ENCODE data around the gene IQSEC3.

The IQSEC3 gene

GRCh38 chr12:220946-221550 lies 154.5 kb downstream of the IQSEC3 start:
- peaks cover 10% of the 10 kb centered on the region for H3K4me1 ChIP-seq (ENCODE audit: control insufficient read depth, insufficient read depth, low read length)
- no peak overlapping the region for H3K4me3 ChIP-seq (ENCODE audit: insufficient read depth, low read depth, low read length)
- H3K9me3 ChIP-seq (ENCODE audit: control insufficient read depth, low read length): no peaks in the 10 kb centered on the region
- H3K36me3 ChIP-seq (ENCODE audit: control insufficient read depth, insufficient read depth, low read length): no peaks in the 10 kb centered on the region
- H3K27me3 ChIP-seq (ENCODE audit: control insufficient read depth, insufficient read depth, low read length, poor library complexity, severe bottlenecking): no peaks in the 10 kb centered on the region
- WGBS, 2 experiments: 90 to 91% methylated on average over 19 of the region's 19 CpGs
- no peak overlapping the region for H3K27ac ChIP-seq (ENCODE audit: insufficient read depth, low read depth, low read length, poor library complexity, severe bottlenecking)

- Histone ChIP-seq H3K9me3 (ENCODE audit: control insufficient read depth, low read length) (no peaks in the 10 kb centered on the region), H3K36me3 (ENCODE audit: control insufficient read depth, insufficient read depth, low read length) (no peaks in the 10 kb centered on the region), H3K27ac (ENCODE audit: insufficient read depth, low read depth, low read length, poor library complexity, severe bottlenecking) (no peak overlapping the region), H3K4me1 (ENCODE audit: control insufficient read depth, insufficient read depth, low read length) (peaks cover 10% of the 10 kb centered on the region), H3K27me3 (ENCODE audit: control insufficient read depth, insufficient read depth, low read length, poor library complexity, severe bottlenecking) (no peaks in the 10 kb centered on the region), H3K4me3 (ENCODE audit: insufficient read depth, low read depth, low read length) (no peak overlapping the region)
- WGBS, 2 experiments: 80 to 90% methylated on average over 6 of the region's 6 CpGs
Measured at GRCh38 chr12:221736-222135, 155.2 kb downstream of the IQSEC3 start.

DNA sequence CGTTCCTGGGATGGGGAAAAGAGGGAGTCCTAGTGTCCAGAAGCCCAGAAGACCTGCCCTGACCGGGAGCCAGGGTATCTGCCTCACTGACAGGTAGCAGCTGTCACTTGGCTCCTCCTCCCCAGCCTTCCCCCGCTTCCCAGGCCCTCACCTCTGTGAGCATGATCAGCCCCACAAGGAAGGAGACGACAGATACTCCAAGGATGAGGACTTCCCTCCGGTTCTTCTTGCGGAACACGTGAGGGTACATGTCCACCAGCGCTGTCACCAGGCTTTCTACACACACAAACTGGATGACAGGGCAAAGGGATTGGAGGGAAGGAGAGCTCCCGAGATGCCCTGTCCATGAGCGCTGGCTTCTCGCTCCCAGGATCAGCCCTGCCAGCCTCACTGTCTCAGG lies 157.3 kb downstream of the IQSEC3 start:
- H3K36me3 ChIP-seq (ENCODE audit: control insufficient read depth, insufficient read depth, low read length): no peaks in the 10 kb centered on the region
- no peak overlapping the region for H3K27ac ChIP-seq (ENCODE audit: insufficient read depth, low read depth, low read length, poor library complexity, severe bottlenecking)
- H3K4me3 ChIP-seq (ENCODE audit: insufficient read depth, low read depth, low read length): no peak overlapping the region
- H3K27me3 ChIP-seq (ENCODE audit: control insufficient read depth, insufficient read depth, low read length, poor library complexity, severe bottlenecking): peaks cover 9% of the 10 kb centered on the region
- WGBS, 2 experiments: 87 to 88% methylated on average over 11 of the region's 11 CpGs
- H3K9me3 ChIP-seq (ENCODE audit: control insufficient read depth, low read length): no peaks in the 10 kb centered on the region
- H3K4me1 ChIP-seq (ENCODE audit: control insufficient read depth, insufficient read depth, low read length): peaks cover 10% of the 10 kb centered on the region

DNA sequence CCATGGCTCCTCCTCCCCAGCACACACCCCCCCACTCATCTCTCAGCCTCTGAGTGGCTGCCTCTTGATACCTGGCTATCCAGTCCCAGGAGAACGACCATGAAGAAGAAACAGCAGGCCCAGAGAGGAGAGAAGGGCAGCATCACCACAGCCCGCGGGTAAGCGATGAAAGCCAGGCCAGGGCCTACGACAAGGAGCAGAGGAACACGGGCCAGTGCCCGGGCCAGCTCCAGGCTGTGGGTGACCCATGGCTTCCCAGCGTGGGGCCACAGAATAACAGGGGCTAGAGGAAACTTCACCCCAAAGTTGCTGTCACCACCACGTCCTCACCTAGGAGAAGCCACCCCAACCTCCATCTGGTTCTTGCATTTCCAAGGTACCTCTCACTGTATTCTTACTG lies 157.8 kb downstream of the IQSEC3 start:
- WGBS, 2 experiments: 93% methylated on average over 9 of the region's 9 CpGs

DNA sequence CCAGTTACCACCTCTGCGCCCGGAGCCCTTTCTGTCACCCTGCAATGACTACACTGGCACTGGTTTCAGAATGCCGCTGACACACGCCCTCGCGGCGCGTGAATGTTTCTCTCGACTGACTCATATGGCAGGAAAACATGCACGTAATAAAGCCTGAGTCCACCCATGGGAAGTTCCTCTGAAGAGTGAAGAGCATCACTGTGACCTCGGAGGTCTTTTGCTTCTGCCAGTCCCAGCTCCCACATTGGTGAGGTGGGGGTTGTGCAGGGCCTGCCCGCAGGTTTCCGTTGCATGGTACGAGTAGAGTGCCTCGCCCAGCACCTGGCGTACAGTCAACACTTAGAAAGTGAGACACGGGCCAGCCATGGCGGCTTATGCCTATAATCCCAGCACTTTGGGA lies 158.4 kb downstream of the IQSEC3 start:
- Histone ChIP-seq H3K9me3 (ENCODE audit: control insufficient read depth, low read length) (no peaks in the 10 kb centered on the region), H3K4me1 (ENCODE audit: control insufficient read depth, insufficient read depth, low read length) (peaks cover 10% of the 10 kb centered on the region), H3K27me3 (ENCODE audit: control insufficient read depth, insufficient read depth, low read length, poor library complexity, severe bottlenecking) (peaks cover 15% of the 10 kb centered on the region), H3K4me3 (ENCODE audit: insufficient read depth, low read depth, low read length) (no peak overlapping the region), H3K27ac (ENCODE audit: insufficient read depth, low read depth, low read length, poor library complexity, severe bottlenecking) (no peak overlapping the region), H3K36me3 (ENCODE audit: control insufficient read depth, insufficient read depth, low read length) (no peaks in the 10 kb centered on the region)
- WGBS, 2 experiments: 91 to 93% methylated on average over 18 of the region's 18 CpGs

More for the DNA sequence above, 157.8 kb downstream of the IQSEC3 start:
- Histone ChIP-seq H3K27me3 (ENCODE audit: control insufficient read depth, insufficient read depth, low read length, poor library complexity, severe bottlenecking) (peaks cover 14% of the 10 kb centered on the region), H3K36me3 (ENCODE audit: control insufficient read depth, insufficient read depth, low read length) (no peaks in the 10 kb centered on the region), H3K27ac (ENCODE audit: insufficient read depth, low read depth, low read length, poor library complexity, severe bottlenecking) (no peak overlapping the region), H3K4me1 (ENCODE audit: control insufficient read depth, insufficient read depth, low read length) (peaks cover 10% of the 10 kb centered on the region), H3K9me3 (ENCODE audit: control insufficient read depth, low read length) (no peaks in the 10 kb centered on the region), H3K4me3 (ENCODE audit: insufficient read depth, low read depth, low read length) (no peak overlapping the region)

- Histone ChIP-seq H3K9me3 (ENCODE audit: control insufficient read depth, low read length) (no peaks in the 10 kb centered on the region), H3K27ac (ENCODE audit: insufficient read depth, low read depth, low read length, poor library complexity, severe bottlenecking) (no peak overlapping the region), H3K27me3 (ENCODE audit: control insufficient read depth, insufficient read depth, low read length, poor library complexity, severe bottlenecking) (peaks cover 15% of the 10 kb centered on the region), H3K4me1 (ENCODE audit: control insufficient read depth, insufficient read depth, low read length) (peaks cover 14% of the 10 kb centered on the region), H3K36me3 (ENCODE audit: control insufficient read depth, insufficient read depth, low read length) (no peaks in the 10 kb centered on the region), H3K4me3 (ENCODE audit: insufficient read depth, low read depth, low read length) (no peak overlapping the region)
- WGBS, 2 experiments: 85 to 87% methylated on average over 14 of the region's 14 CpGs
Measured at GRCh38 chr12:226401-226800, 159.8 kb downstream of the IQSEC3 start.

- no peaks in the 10 kb centered on the region for H3K9me3 ChIP-seq (ENCODE audit: control insufficient read depth, low read length)
- H3K36me3 ChIP-seq (ENCODE audit: control insufficient read depth, insufficient read depth, low read length): no peaks in the 10 kb centered on the region
- H3K27ac ChIP-seq (ENCODE audit: insufficient read depth, low read depth, low read length, poor library complexity, severe bottlenecking): no peak overlapping the region
- H3K27me3 ChIP-seq (ENCODE audit: control insufficient read depth, insufficient read depth, low read length, poor library complexity, severe bottlenecking): peaks cover 15% of the 10 kb centered on the region
- 91 to 95% methylated on average over 6 to 7 of the region's 7 CpGs for WGBS, 2 experiments
- no peak overlapping the region for H3K4me3 ChIP-seq (ENCODE audit: insufficient read depth, low read depth, low read length)
- peaks cover 17% of the 10 kb centered on the region for H3K4me1 ChIP-seq (ENCODE audit: control insufficient read depth, insufficient read depth, low read length)
Measured at GRCh38 chr12:227286-227915, 160.8 kb downstream of the IQSEC3 start.

All from ectodermal cell (in vitro differentiated cells).